ENCODE data around the gene TTYH2. TPM values are rescaled to one million over a fixed set of nuclear protein-coding genes. Genes with fewer than 3 reads are reported as not detected.

Gene TTYH2
- total RNA-seq, 2 experiments from 2014 or later, result 3.1 to 3.8 TPM

GRCh38 chr17:74192950-74193781 is 20.2 kb upstream of the TTYH2 start:
- H3K9me3 ChIP-seq (ENCODE audit: low read length), result no peaks in the 10 kb centered on the region
- no peak overlapping the region for H3K27ac ChIP-seq (ENCODE audit: low read depth, low read length, poor library complexity, severe bottlenecking)
- H4K20me1 ChIP-seq (ENCODE audit: insufficient read depth, low read length), result no peaks in the 10 kb centered on the region
- no peak overlapping the region for H2AFZ ChIP-seq (ENCODE audit: low read length)
- H3K4me3 ChIP-seq (ENCODE audit: low read depth, low read length, poor library complexity, severe bottlenecking), result no peak overlapping the region
- H3K4me1 ChIP-seq (ENCODE audit: insufficient read depth, low read length, poor library complexity, severe bottlenecking), result peaks cover 17% of the 10 kb centered on the region
- CTCF ChIA-PET (ENCODE audit: unreplicated experiment), result no interaction called here
- intact Hi-C loops (cut with micrococcal nuclease; ENCODE audit: unreplicated experiment), result no loop called here
- H3K4me2 ChIP-seq (ENCODE audit: low read length), result peak overlapping the region; percentile 10; the same call in 1 of the 2 replicates
- H3K79me2 ChIP-seq (ENCODE audit: insufficient read depth, low read depth, low read length), result no peaks in the 10 kb centered on the region
- no peaks in the 10 kb centered on the region for H3K36me3 ChIP-seq (ENCODE audit: insufficient read depth, low read length)
- POLR2A ChIA-PET, result interaction anchor here (0.6 kb wide), 1 partner anchor 594 kb away, joined by 5 read pairs; no protein-coding TSS in a partner anchor
- H3K9me2 ChIP-seq (ENCODE audit: insufficient read depth, low read length), result no peaks in the 10 kb centered on the region
- no TSS peak for BruUV-seq (replicated peaks)
- TF ChIP-seq EZH2phosphoT487 (IDR thresholded peaks at IDR 0.05; ENCODE audit: borderline replicate concordance, low read depth, low read length) (no peak), CTCF (conservative IDR thresholded peaks at IDR 0.05; ENCODE audit: low read length) (no peak)
- no peak for DNase-seq (ENCODE audit: low spot score)

GRCh38 chr17:74194682-74195081 is 18.7 kb upstream of the TTYH2 start:
- Histone ChIP-seq H3K4me3 (ENCODE audit: low read depth, low read length, poor library complexity, severe bottlenecking) (no peak overlapping the region), H4K20me1 (ENCODE audit: insufficient read depth, low read length) (no peaks in the 10 kb centered on the region), H3K9me3 (ENCODE audit: low read length) (no peaks in the 10 kb centered on the region), H3K36me3 (ENCODE audit: insufficient read depth, low read length) (no peaks in the 10 kb centered on the region), H3K9me2 (ENCODE audit: insufficient read depth, low read length) (no peaks in the 10 kb centered on the region), H3K4me1 (ENCODE audit: insufficient read depth, low read length, poor library complexity, severe bottlenecking) (peaks cover 17% of the 10 kb centered on the region), H3K79me2 (ENCODE audit: insufficient read depth, low read depth, low read length) (no peaks in the 10 kb centered on the region), H3K4me2 (ENCODE audit: low read length) (no peak overlapping the region), H3K27ac (ENCODE audit: low read depth, low read length, poor library complexity, severe bottlenecking) (no peak overlapping the region), H2AFZ (ENCODE audit: low read length) (0 out of 2 replicates have a peak overlapping the region, but pooled peaks have one; percentile 8)
- POLR2A ChIA-PET, result no interaction called here
- no TSS peak for BruUV-seq (replicated peaks)
- TF ChIP-seq CTCF (conservative IDR thresholded peaks at IDR 0.05; ENCODE audit: low read length) (no peak), EZH2phosphoT487 (IDR thresholded peaks at IDR 0.05; ENCODE audit: borderline replicate concordance, low read depth, low read length) (no peak)
- intact Hi-C loops (cut with micrococcal nuclease; ENCODE audit: unreplicated experiment), result no loop called here
- no peak for DNase-seq (ENCODE audit: low spot score)
- CTCF ChIA-PET (ENCODE audit: unreplicated experiment), result no interaction called here
